T-helper 17 cell (primary cell): ENCODE results near the gene SMIM29. TPM values are rescaled to one million over a fixed set of nuclear protein-coding genes. Genes with fewer than 3 reads are reported as not detected.

ENCODE experiments used
- total RNA-seq, 4 donors: library from RNA in 2 of 4; stranded (reverse) in 2 of 4; gene quantifications; one replicate each; pipeline ENCODE4 v1.2.3 and lab custom pipeline; 2022 to 2026

Gene SMIM29
- total RNA-seq, 2 donors from 2014 or later = 24.3 to 29.2 TPM

Other genes with a start within 250 kb of the SMIM29 start
- gene GRM4, start 102.9 kb downstream of the SMIM29 start, total RNA-seq = not detected
- gene HMGA1, start 12.1 kb downstream of the SMIM29 start, total RNA-seq = 10 to 100 TPM; 87.5 to 90.3 TPM
- 10 to 100 TPM; 21.1 to 23.2 TPM for gene NUDT3, start 143.7 kb upstream of the SMIM29 start, total RNA-seq
- 1,000 to 10,000 TPM; 2,447 to 2,547 TPM for gene RPS10, start 177.1 kb upstream of the SMIM29 start, total RNA-seq
- gene PACSIN1, start 217.1 kb upstream of the SMIM29 start, total RNA-seq = under 1 TPM; 0.40 to 0.50 TPM